GM10847 (cell line): ENCODE measurements around the gene CASR.

Experiments used
- POLR2A ChIP-seq: IDR thresholded peaks from 2 replicates; pipeline ENCODE4 v1.6.1; 2011; ENCODE audit not compliant: insufficient read length; ENCODE audit errors: extremely low read depth

CASR gene

GRCh38 chr3:122183521-122183892 is at the start of gene CASR:
Gene CASR (plus strand): TSS chr3:122183668. CDS start chr3:122254190, 70,522 bp downstream.
- TF ChIP-seq POLR2A, result no peak

- no peak for TF ChIP-seq POLR2A
Measured at GRCh38 chr3:122146466-122146865, 37.0 kb upstream of the CASR start.

- TF ChIP-seq POLR2A, result no peak
Measured at GRCh38 chr3:122148941-122149627, 34.4 kb upstream of the CASR start.

GRCh38 chr3:122151480-122151879 is 32.0 kb upstream of the CASR start:
- TF ChIP-seq POLR2A, result no peak

GRCh38 chr3:122167630-122168029 is 15.8 kb upstream of the CASR start:
- TF ChIP-seq POLR2A, result no peak

- TF ChIP-seq POLR2A, result no peak
Measured at GRCh38 chr3:122168044-122168443, 15.4 kb upstream of the CASR start.

GRCh38 chr3:122169911-122170310 is 13.6 kb upstream of the CASR start:
- TF ChIP-seq POLR2A, result no peak

GRCh38 chr3:122178711-122179110 is 4.8 kb upstream of the CASR start:
- no peak for TF ChIP-seq POLR2A

- TF ChIP-seq POLR2A, result no peak
Measured at GRCh38 chr3:122183893-122184590, 574 bp downstream of the CASR start.

- no peak for TF ChIP-seq POLR2A
Measured at GRCh38 chr3:122184591-122184929, 1.1 kb downstream of the CASR start.

- no peak for TF ChIP-seq POLR2A
Measured at GRCh38 chr3:122186372-122186771, 2.9 kb downstream of the CASR start.

- no peak for TF ChIP-seq POLR2A
Measured at GRCh38 chr3:122188737-122189136, 5.3 kb downstream of the CASR start.

GRCh38 chr3:122189357-122189756 is 5.9 kb downstream of the CASR start:
- no peak for TF ChIP-seq POLR2A

- no peak for TF ChIP-seq POLR2A
Measured at GRCh38 chr3:122190525-122190924, 7.1 kb downstream of the CASR start.

- TF ChIP-seq POLR2A, result no peak
Measured at GRCh38 chr3:122198966-122199365, 15.5 kb downstream of the CASR start.

GRCh38 chr3:122199552-122199951 is 16.1 kb downstream of the CASR start:
- TF ChIP-seq POLR2A, result no peak

GRCh38 chr3:122200661-122201060 is 17.2 kb downstream of the CASR start:
- no peak for TF ChIP-seq POLR2A
